GM19238 (cell line): ENCODE measurements around the gene SLC8A2.

ENCODE experiments used
- DNase-seq: peaks from one replicate; pipeline ENCODE4 v3.0.0; 2011; ENCODE audit warnings: low spot score; ENCODE audit not compliant: insufficient read length

The SLC8A2 gene

GRCh38 chr19:47381653-47382279, 89.9 kb downstream of the SLC8A2 start:
- no peak for DNase-seq

- no peak for DNase-seq
Observed at GRCh38 chr19:47381121-47381520, 90.6 kb downstream of the SLC8A2 start.

GRCh38 chr19:47380559-47380958, 91.1 kb downstream of the SLC8A2 start:
- no peak for DNase-seq

- DNase-seq, result no peak
Observed at GRCh38 chr19:47379381-47379938, 92.2 kb downstream of the SLC8A2 start.

GRCh38 chr19:47378246-47378645, 93.4 kb downstream of the SLC8A2 start:
- no peak for DNase-seq
